HepG2 (cell line): ENCODE results near the gene MEIS1. TPM values are rescaled to one million over a fixed set of nuclear protein-coding genes. Genes with fewer than 3 reads are reported as not detected.

ENCODE experiments used
- ARID4A ChIP-seq: sonication (generic); formaldehyde crosslinking; IDR thresholded peaks from 2 replicates; pipeline ENCODE4 v1.5.0; 2020; ENCODE audit warnings: mild to moderate bottlenecking, missing genetic modification reagents, borderline replicate concordance
- DRAP1 ChIP-seq: IDR thresholded peaks from 2 replicates; pipeline ENCODE4 v1.6.1; 2016; ENCODE audit warnings: missing genetic modification reagents, missing compliant biosample characterization
- ESRRA ChIP-seq: sonication (generic); formaldehyde crosslinking; IDR thresholded peaks from 2 replicates; pipeline ENCODE4 v1.5.1; 2020; ENCODE audit warnings: mild to moderate bottlenecking, low read depth, missing genetic modification reagents
- HNRNPH1 ChIP-seq: fragments of 200-400 bp; formaldehyde crosslinking; optimal IDR thresholded peaks from 2 replicates; pipeline ENCODE3; 2017; ENCODE audit warnings: mild to moderate bottlenecking, low read depth, low read length
- MTF2 ChIP-seq: sonication (generic); formaldehyde crosslinking; IDR thresholded peaks from 2 replicates; pipeline ENCODE4 v1.5.0; 2020; ENCODE audit warnings: missing genetic modification reagents, borderline replicate concordance
- NCOA2 ChIP-seq: sonication (generic); formaldehyde crosslinking; IDR thresholded peaks from 2 replicates; pipeline ENCODE4 v1.8.0; 2022; ENCODE audit warnings: inconsistent platforms
- SIN3A ChIP-seq: IDR thresholded peaks from 2 replicates; pipeline ENCODE4 v1.6.1; 2011; ENCODE audit warnings: low read depth, mild to moderate bottlenecking, control low read depth, low read length, borderline replicate concordance
- SKIL ChIP-seq: sonication (generic); formaldehyde crosslinking; IDR thresholded peaks from 2 replicates; pipeline ENCODE4 v1.8.0; 2022; ENCODE audit warnings: missing genetic modification reagents, mild to moderate bottlenecking, moderate library complexity, borderline replicate concordance
- THYN1 ChIP-seq: sonication (generic); formaldehyde crosslinking; IDR thresholded peaks from 2 replicates; pipeline ENCODE4 v1.8.1; 2023; ENCODE audit warnings: low read depth, mild to moderate bottlenecking, moderate library complexity, missing genetic modification reagents, borderline replicate concordance
- TMF1 ChIP-seq: sonication (generic); formaldehyde crosslinking; IDR thresholded peaks from 2 replicates; pipeline ENCODE4 v1.8.1; 2022; ENCODE audit warnings: low read depth, missing genetic modification reagents
- ZNF33A ChIP-seq: sonication (generic); formaldehyde crosslinking; IDR thresholded peaks from 2 replicates; pipeline ENCODE4 v1.5.1; 2020; ENCODE audit warnings: missing genetic modification reagents, mild to moderate bottlenecking, moderate library complexity, borderline replicate concordance
- ZNF34 ChIP-seq: sonication (generic); formaldehyde crosslinking; IDR thresholded peaks from 2 replicates; pipeline ENCODE4 v1.4.0; 2020; ENCODE audit warnings: mild to moderate bottlenecking, missing genetic modification reagents, borderline replicate concordance
- ZNF441 ChIP-seq: sonication (generic); formaldehyde crosslinking; IDR thresholded peaks from 2 replicates; pipeline ENCODE4 v1.7.0; 2021; ENCODE audit warnings: missing genetic modification reagents, borderline replicate concordance
- ZNF589 ChIP-seq: sonication (generic); formaldehyde crosslinking; conservative IDR thresholded peaks from 2 replicates; pipeline ENCODE4 v1.8.0; 2022; ENCODE audit warnings: mild to moderate bottlenecking, moderate library complexity, missing genetic modification reagents
- ZSCAN9 ChIP-seq: IDR thresholded peaks from 2 replicates; pipeline ENCODE4 v1.6.1; 2016; ENCODE audit warnings: borderline replicate concordance
- polyA plus RNA-seq, 8 experiments: library from polyadenylated mRNA; depleted of rRNA in 3 of 8; stranded (reverse) in 7 of 8; unstranded in 1 of 8; fragments of >200 nt; fragmentation: Illumina TruSeq in 4 of 8; extraction: Trizol in 4 of 8; gene quantifications; 2 replicates each; pipeline versions ENCODE4 v1.2.1 to v1.2.3, GENCODE V29; 2011 to 2016; ENCODE audit warnings: low read depth in 4 of 8, missing spikeins in 1 of 8, mixed read lengths in 1 of 8; ENCODE audit not compliant: insufficient read depth in 1 of 8
- total RNA-seq, 5 experiments: library from RNA; depleted of rRNA; stranded (reverse); fragments of >200 nt; fragmentation: Illumina TruSeq; extraction: Trizol; gene quantifications; 2 replicates each; pipeline ENCODE4 v1.2.3, GENCODE V29; 2016; ENCODE audit warnings: low read depth in 1 of 5
- TF ChIP-seq, protein P1 (sequence below): sonication (generic); IDR thresholded peaks from 2 replicates; pipeline ENCODE4 v1.6.1; 2016; ENCODE audit warnings: low read depth, borderline replicate concordance
- TF ChIP-seq, protein P2 (sequence below): sonication (generic); formaldehyde crosslinking; IDR thresholded peaks from 2 replicates; pipeline ENCODE4 v1.9.0; 2021; ENCODE audit warnings: missing genetic modification reagents, mild to moderate bottlenecking, borderline replicate concordance

The MEIS1 gene
- total and polyA plus RNA-seq, 2 of the 13 experiments (the other 11 are each of a cell fraction or from before 2014, with no cell fraction given) = 3.8 to 6.0 TPM

- 0 out of 2 replicates have a peak, but pooled peaks have one; percentile 51 for TF ChIP-seq TMF1 (CRISPR knock-in tag)
- TF ChIP-seq ARID4A (CRISPR knock-in tag) = peak; percentile 93; the same call in 1 of the 2 replicates
- peak; percentile 69 for TF ChIP-seq NCOA2
- TF ChIP-seq DRAP1 (CRISPR knock-in tag) = peak; percentile 94
- TF ChIP-seq HNRNPH1 = no peak
- TF ChIP-seq ZNF441 (CRISPR knock-in tag) = no peak
- peak; percentile 66; the same call in 1 of the 2 replicates for TF ChIP-seq THYN1 (CRISPR knock-in tag)
- TF ChIP-seq, protein P1, sequence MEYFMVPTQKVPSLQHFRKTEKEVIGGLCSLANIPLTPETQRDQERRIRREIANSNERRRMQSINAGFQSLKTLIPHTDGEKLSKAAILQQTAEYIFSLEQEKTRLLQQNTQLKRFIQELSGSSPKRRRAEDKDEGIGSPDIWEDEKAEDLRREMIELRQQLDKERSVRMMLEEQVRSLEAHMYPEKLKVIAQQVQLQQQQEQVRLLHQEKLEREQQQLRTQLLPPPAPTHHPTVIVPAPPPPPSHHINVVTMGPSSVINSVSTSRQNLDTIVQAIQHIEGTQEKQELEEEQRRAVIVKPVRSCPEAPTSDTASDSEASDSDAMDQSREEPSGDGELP = peak; percentile 70; the same call in 1 of the 2 replicates
- TF ChIP-seq ZNF33A (CRISPR knock-in tag) = no peak
- TF ChIP-seq SIN3A = peak; percentile 98
- peak; percentile 14; the same call in 1 of the 2 replicates for TF ChIP-seq ESRRA
- peak; percentile 97 for TF ChIP-seq ZSCAN9 (CRISPR knock-in tag)
- TF ChIP-seq SKIL (CRISPR knock-in tag) = peak; percentile 81
- TF ChIP-seq MTF2 (CRISPR knock-in tag) = no peak
- TF ChIP-seq, protein P2, sequence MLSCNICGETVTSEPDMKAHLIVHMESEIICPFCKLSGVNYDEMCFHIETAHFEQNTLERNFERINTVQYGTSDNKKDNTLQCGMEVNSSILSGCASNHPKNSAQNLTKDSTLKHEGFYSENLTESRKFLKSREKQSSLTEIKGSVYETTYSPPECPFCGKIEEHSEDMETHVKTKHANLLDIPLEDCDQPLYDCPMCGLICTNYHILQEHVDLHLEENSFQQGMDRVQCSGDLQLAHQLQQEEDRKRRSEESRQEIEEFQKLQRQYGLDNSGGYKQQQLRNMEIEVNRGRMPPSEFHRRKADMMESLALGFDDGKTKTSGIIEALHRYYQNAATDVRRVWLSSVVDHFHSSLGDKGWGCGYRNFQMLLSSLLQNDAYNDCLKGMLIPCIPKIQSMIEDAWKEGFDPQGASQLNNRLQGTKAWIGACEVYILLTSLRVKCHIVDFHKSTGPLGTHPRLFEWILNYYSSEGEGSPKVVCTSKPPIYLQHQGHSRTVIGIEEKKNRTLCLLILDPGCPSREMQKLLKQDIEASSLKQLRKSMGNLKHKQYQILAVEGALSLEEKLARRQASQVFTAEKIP (CRISPR knock-in tag) = no peak
- TF ChIP-seq ZNF589 = peak; percentile 77; the same call in 1 of the 2 replicates
- no peak for TF ChIP-seq ZNF34 (CRISPR knock-in tag)
Observed at GRCh38 chr2:66434679-66435548, at the start of gene MEIS1 (continued).
